Gastrocnemius medialis (tissue), 4 donors: ENCODE data around the gene PAPPA.

Experiments
- CTCF ChIP-seq, 5 experiments: fragments of 450-650 bp in 3 of 5; fragments of 200-600 bp in 2 of 5; sonication (generic) in 2 of 5; IDR thresholded peaks in 4 of 5; conservative IDR thresholded peaks in 1 of 5; 1 replicate in 4 of 5; 2 replicates in 1 of 5; pipeline ENCODE4 v1.5.1; 2016 to 2019; ENCODE audit warnings: antibody characterized with exemption in 5 of 5, mild to moderate bottlenecking in 3 of 5, moderate library complexity in 3 of 5
- POLR2A ChIP-seq, 2 donors: fragments of 450-650 bp; IDR thresholded peaks; one replicate each; pipeline ENCODE4 v1.6.1; 2017; ENCODE audit warnings: antibody characterized with exemption in 2 of 2, mild to moderate bottlenecking in 2 of 2, moderate library complexity in 2 of 2

GRCh38 chr9:116298249-116298648 lies 144.7 kb downstream of the PAPPA start:
- TF ChIP-seq POLR2A (IDR thresholded peaks at IDR 0.05) (no peak), CTCF (IDR thresholded peaks at IDR 0.05 in 4 of 5, conservative IDR thresholded peaks at IDR 0.05 in 1 of 5) (no peak)
